Duodenal mucosa (tissue), 2 donors: Measurements from ENCODE around the gene WNT3.
"Not testable (repeated sequence)": the region's sequence is repeated elsewhere in the genome, so short reads cannot be mapped to it uniquely, and the experiment has no call there.

ENCODE experiments used
- H3K27ac ChIP-seq: one replicate; pipeline ENCODE4 v1.7.0; 2013; ENCODE audit warnings: low read depth, low read length
- H3K27me3 ChIP-seq, 2 donors: one replicate each; pipeline ENCODE4 v1.7.0; 2013; ENCODE audit warnings: low read length in 2 of 2, control low read depth in 1 of 2; ENCODE audit not compliant: insufficient read depth in 2 of 2, control insufficient read depth in 1 of 2
- H3K36me3 ChIP-seq, 2 donors: one replicate each; pipeline ENCODE4 v1.7.0; 2013; ENCODE audit warnings: low read length in 2 of 2, control low read depth in 1 of 2; ENCODE audit not compliant: insufficient read depth in 2 of 2, control insufficient read depth in 1 of 2
- H3K4me1 ChIP-seq, 2 donors: one replicate each; pipeline ENCODE4 v1.7.0; 2013; ENCODE audit warnings: low read length in 2 of 2, control low read depth in 1 of 2; ENCODE audit not compliant: insufficient read depth in 2 of 2, control insufficient read depth in 1 of 2
- H3K4me3 ChIP-seq, 2 donors: one replicate each; pipeline ENCODE4 v1.7.0; 2013; ENCODE audit warnings: low read length in 2 of 2, low read depth in 1 of 2
- H3K9ac ChIP-seq, 2 donors: one replicate each; pipeline ENCODE4 v1.7.0; 2013; ENCODE audit warnings: low read length in 2 of 2, low read depth in 1 of 2
- H3K9me3 ChIP-seq, 2 donors: one replicate each; pipeline ENCODE4 v1.7.0; 2013; ENCODE audit warnings: low read length in 2 of 2, control low read depth in 1 of 2; ENCODE audit not compliant: control insufficient read depth in 1 of 2

WNT3 gene

GRCh38 chr17:46853896-46854444 is 35.5 kb upstream of the WNT3 start:
- H3K27ac ChIP-seq: no peak overlapping the region
- H3K9me3 ChIP-seq: no peaks in the 10 kb centered on the region
- H3K27me3 ChIP-seq: peaks cover 26 to 32% of the 10 kb centered on the region in 2 donors
- H3K36me3 ChIP-seq: no peaks in the 10 kb centered on the region
- H3K9ac ChIP-seq: no peak overlapping the region
- H3K4me1 ChIP-seq: peaks cover 8 to 14% of the 10 kb centered on the region in 2 donors
- no peak overlapping the region for H3K4me3 ChIP-seq

GRCh38 chr17:46851029-46851741 is 32.7 kb upstream of the WNT3 start, which contains the start of gene WNT9B:
TSS of gene WNT9B (plus strand) at chr17:46851583. CDS start at chr17:46851639, 56 bp downstream.
- H3K36me3 ChIP-seq: no peaks in the 10 kb centered on the region
- peaks cover 8 to 23% of the 10 kb centered on the region in 2 donors for H3K4me1 ChIP-seq
- H3K27ac ChIP-seq: no peak within 1 kb of the TSS
- peak within 1 kb of the TSS in 1 of 2 donors; percentile 59 for H3K9ac ChIP-seq
- no peaks in the 10 kb centered on the region for H3K9me3 ChIP-seq
- peak within 1 kb of the TSS; percentile 57 to 65 for H3K4me3 ChIP-seq
- H3K27me3 ChIP-seq: peaks cover 29 to 38% of the 10 kb centered on the region in 2 donors

- Histone ChIP-seq H3K27ac (no peak overlapping the region), H3K9ac (peak overlapping the region in 1 of 2 donors; percentile 59), H3K36me3 (no peaks in the 10 kb centered on the region), H3K4me3 (peak overlapping the region; percentile 57 to 65), H3K4me1 (peaks cover 8 to 23% of the 10 kb centered on the region in 2 donors), H3K9me3 (no peaks in the 10 kb centered on the region), H3K27me3 (peaks cover 29 to 38% of the 10 kb centered on the region in 2 donors)
Observed at GRCh38 chr17:46850688-46851028, 32.2 kb upstream of the WNT3 start.

GRCh38 chr17:46848534-46848933 is 30.0 kb upstream of the WNT3 start:
- Histone ChIP-seq H3K27me3 (peaks cover 29 to 31% of the 10 kb centered on the region in 2 donors), H3K27ac (no peak overlapping the region)

GRCh38 chr17:46847204-46848191 is 29.0 kb upstream of the WNT3 start:
- no peak overlapping the region for H3K9ac ChIP-seq

More at GRCh38 chr17:46848534-46848933, 30.0 kb upstream of the WNT3 start:
- Histone ChIP-seq H3K9me3 (peaks cover 0 to under 1% of the 10 kb centered on the region in 2 donors), H3K9ac (no peak overlapping the region), H3K4me3 (no peak overlapping the region), H3K36me3 (no peaks in the 10 kb centered on the region), H3K4me1 (peaks cover 8 to 23% of the 10 kb centered on the region in 2 donors)

GRCh38 chr17:46842835-46843234 is 24.3 kb upstream of the WNT3 start:
- Histone ChIP-seq H3K4me3 (no peak overlapping the region), H3K27me3 (peaks cover 11 to 13% of the 10 kb centered on the region in 2 donors), H3K4me1 (peaks cover 0 to 8% of the 10 kb centered on the region in 2 donors), H3K36me3 (peaks cover 0 to 3% of the 10 kb centered on the region in 2 donors), H3K9me3 (peaks cover 8% of the 10 kb centered on the region in 2 donors), H3K9ac (no peak overlapping the region), H3K27ac (no peak overlapping the region)

More at GRCh38 chr17:46847204-46848191, 29.0 kb upstream of the WNT3 start:
- peaks cover 0 to 3% of the 10 kb centered on the region in 2 donors for H3K36me3 ChIP-seq
- peaks cover 24% of the 10 kb centered on the region in 2 donors for H3K27me3 ChIP-seq
- H3K4me1 ChIP-seq: peaks cover 8 to 23% of the 10 kb centered on the region in 2 donors
- peaks cover 8% of the 10 kb centered on the region in 2 donors for H3K9me3 ChIP-seq
- no peak overlapping the region for H3K4me3 ChIP-seq
- H3K27ac ChIP-seq: no peak overlapping the region

GRCh38 chr17:46841561-46842379 is 23.3 kb upstream of the WNT3 start:
- peaks cover 0 to 3% of the 10 kb centered on the region in 2 donors for H3K36me3 ChIP-seq
- H3K4me1 ChIP-seq: no peaks in the 10 kb centered on the region
- no peak overlapping the region for H3K27ac ChIP-seq
- H3K9ac ChIP-seq: no peak overlapping the region
- peaks cover 8% of the 10 kb centered on the region in 2 donors for H3K9me3 ChIP-seq
- no peak overlapping the region for H3K4me3 ChIP-seq
- H3K27me3 ChIP-seq: peaks cover 13 to 17% of the 10 kb centered on the region in 2 donors

GRCh38 chr17:46840596-46840995 is 22.1 kb upstream of the WNT3 start:
- not testable (repeated sequence) for H3K27ac ChIP-seq, H3K4me3 ChIP-seq, H3K9ac ChIP-seq, H3K36me3 ChIP-seq, H3K9me3 ChIP-seq, H3K4me1 ChIP-seq
- peaks cover 13 to 17% of the 10 kb centered on the region in 2 donors for H3K27me3 ChIP-seq

- Histone ChIP-seq H3K9me3 (peaks cover 8% of the 10 kb centered on the region in 2 donors), H3K36me3 (peaks cover 0 to 3% of the 10 kb centered on the region in 2 donors), H3K4me3 (no peak overlapping the region), H3K9ac (no peak overlapping the region), H3K4me1 (no peaks in the 10 kb centered on the region), H3K27ac (no peak overlapping the region), H3K27me3 (peaks cover 13 to 17% of the 10 kb centered on the region in 2 donors)
Observed at GRCh38 chr17:46839211-46839610, 20.7 kb upstream of the WNT3 start.
